GM18870 (cell line): ENCODE results near the gene MT1F.
A peak's percentile ranks its signal among the peaks of the same experiment; 100 is the strongest.
"Not testable (repeated sequence)": the region's sequence is repeated elsewhere in the genome, so short reads cannot be mapped to it uniquely, and the experiment has no call there.

Source experiments
- ATAC-seq: cut with Tn5 transposase; IDR thresholded peaks from one replicate; pipeline ENCODE4 v1.9.1; 2021; ENCODE audit warnings: moderate library complexity; ENCODE audit not compliant: unreplicated experiment

The MT1F gene

GRCh38 chr16:56670620-56670934, 12.8 kb downstream of the MT1F start:
- no peak for ATAC-seq

- ATAC-seq, result not testable (repeated sequence)
Measured at GRCh38 chr16:56671691-56672090, 13.9 kb downstream of the MT1F start.

- ATAC-seq, result not testable (repeated sequence)
Measured at GRCh38 chr16:56672171-56672570, 14.4 kb downstream of the MT1F start.

GRCh38 chr16:56672761-56673536, 15.2 kb downstream of the MT1F start:
- no peak for ATAC-seq

GRCh38 chr16:56673921-56674320, 16.2 kb downstream of the MT1F start:
- no peak for ATAC-seq

- ATAC-seq, result not testable (repeated sequence)
Measured at GRCh38 chr16:56674570-56674969, 16.8 kb downstream of the MT1F start.

- ATAC-seq, result no peak
Measured at GRCh38 chr16:56675685-56676210, 18.0 kb downstream of the MT1F start.

- no peak for ATAC-seq
Measured at GRCh38 chr16:56677474-56677873, 19.7 kb downstream of the MT1F start.

- no peak for ATAC-seq
Measured at GRCh38 chr16:56679078-56679730, 21.4 kb downstream of the MT1F start.

- ATAC-seq, result no peak
Measured at GRCh38 chr16:56679818-56680217, 22.1 kb downstream of the MT1F start.

GRCh38 chr16:56681939-56682702, 24.4 kb downstream of the MT1F start, which contains the start of gene MT1X:
MT1X (plus strand) TSS chr16:56682470; CDS start chr16:56682541, 71 bp downstream.
- ATAC-seq, result peak; percentile 79

GRCh38 chr16:56682703-56683397, 25.1 kb downstream of the MT1F start:
- ATAC-seq, result no peak

- no peak for ATAC-seq
Measured at GRCh38 chr16:56683424-56684172, 25.8 kb downstream of the MT1F start.

GRCh38 chr16:56684256-56684925, 26.6 kb downstream of the MT1F start:
- no peak for ATAC-seq

GRCh38 chr16:56684926-56685590, 27.3 kb downstream of the MT1F start:
- no peak for ATAC-seq

GRCh38 chr16:56686758-56687157, 29.0 kb downstream of the MT1F start:
- no peak for ATAC-seq

- ATAC-seq, result no peak
Measured at GRCh38 chr16:56688762-56689161, 31.0 kb downstream of the MT1F start.

GRCh38 chr16:56689171-56689570, 31.4 kb downstream of the MT1F start:
- ATAC-seq, result no peak
